HEK293T (cell line): ENCODE measurements around the gene CCDC148.

Source experiments
- CTCF ChIA-PET: fragments of 350-600 bp; formaldehyde crosslinking; extraction: SDS; loops from one replicate; lab custom pipeline; 2021; ENCODE audit warnings: antibody characterized with exemption, inconsistent platforms; lab: Yijun Ruan, JAX
- POLR2A ChIA-PET: fragments of 350-600 bp; formaldehyde crosslinking; extraction: SDS; loops from one replicate; lab custom pipeline; 2020; ENCODE audit warnings: antibody characterized with exemption, inconsistent platforms; lab: Yijun Ruan, JAX
- DNase-seq: peaks from one replicate; pipeline ENCODE4 v3.0.0; 2012; ENCODE audit warnings: mixed read lengths; ENCODE audit errors: extremely low spot score
- ARNT ChIP-seq: fragments of 450-650 bp; IDR thresholded peaks from 2 replicates; pipeline ENCODE4 v1.6.1; 2017; ENCODE audit warnings: mild to moderate bottlenecking
- BHLHE40 ChIP-seq: fragments of 450-650 bp; IDR thresholded peaks from 2 replicates; pipeline ENCODE4 v1.6.1; 2016; ENCODE audit warnings: mild to moderate bottlenecking, moderate library complexity, borderline replicate concordance
- CTBP1 ChIP-seq: fragments of 450-650 bp; IDR thresholded peaks from 2 replicates; pipeline ENCODE4 v1.6.1; 2016; ENCODE audit warnings: borderline replicate concordance
- ELF4 ChIP-seq: fragments of 450-650 bp; IDR thresholded peaks from 2 replicates; pipeline ENCODE4 v1.6.1; 2017; ENCODE audit warnings: antibody characterized with exemption
- FOXA1 ChIP-seq: fragments of 450-650 bp; IDR thresholded peaks from 2 replicates; pipeline ENCODE4 v1.6.1; 2016; ENCODE audit warnings: mild to moderate bottlenecking
- FOXK2 ChIP-seq: fragments of 450-650 bp; IDR thresholded peaks from 2 replicates; pipeline ENCODE4 v1.6.1; 2016; ENCODE audit warnings: mild to moderate bottlenecking
- FOXM1 ChIP-seq: fragments of 450-650 bp; IDR thresholded peaks from 2 replicates; pipeline ENCODE4 v1.6.1; 2017; ENCODE audit warnings: mild to moderate bottlenecking, borderline replicate concordance
- HDGF ChIP-seq: fragments of 450-650 bp; IDR thresholded peaks from 2 replicates; pipeline ENCODE4 v1.6.1; 2017; ENCODE audit warnings: antibody characterized with exemption, borderline replicate concordance
- L3MBTL2 ChIP-seq: fragments of 450-650 bp; conservative IDR thresholded peaks from 2 replicates; pipeline ENCODE4 v1.6.1; 2016; ENCODE audit warnings: mild to moderate bottlenecking
- LEF1 ChIP-seq: fragments of 450-650 bp; IDR thresholded peaks from 2 replicates; pipeline ENCODE4 v1.6.1; 2017; ENCODE audit warnings: mild to moderate bottlenecking, borderline replicate concordance
- NFRKB ChIP-seq: fragments of 450-650 bp; IDR thresholded peaks from 2 replicates; pipeline ENCODE4 v1.6.1; 2016; ENCODE audit warnings: mild to moderate bottlenecking, moderate library complexity
- PKNOX1 ChIP-seq: fragments of 450-650 bp; IDR thresholded peaks from 2 replicates; pipeline ENCODE4 v1.6.1; 2016
- SP1 ChIP-seq: fragments of 450-650 bp; IDR thresholded peaks from 2 replicates; pipeline ENCODE4 v1.6.1; 2017
- SUZ12 ChIP-seq: fragments of 450-650 bp; IDR thresholded peaks from 2 replicates; pipeline ENCODE4 v1.6.1; 2016; ENCODE audit warnings: mild to moderate bottlenecking
- TARDBP ChIP-seq: fragments of 450-650 bp; IDR thresholded peaks from 2 replicates; pipeline ENCODE4 v1.6.1; 2016
- ZNF384 ChIP-seq: fragments of 450-650 bp; IDR thresholded peaks from 2 replicates; pipeline ENCODE4 v1.6.1; 2016

CCDC148 gene

GRCh38 chr2:158300394-158300793, 156.2 kb downstream of the CCDC148 start:
- TF ChIP-seq FOXM1 = no peak
- no peak for TF ChIP-seq ZNF384
- TF ChIP-seq ARNT = no peak
- no peak for TF ChIP-seq SUZ12
- TF ChIP-seq BHLHE40 = no peak
- TF ChIP-seq L3MBTL2 = no peak
- no peak for DNase-seq
- ChIA-PET CTCF (no interaction called here), POLR2A (no interaction called here)

- TF ChIP-seq ARNT (no peak), ELF4 (no peak), PKNOX1 (no peak), L3MBTL2 (no peak), FOXA1 (no peak), BHLHE40 (no peak), TARDBP (no peak), NFRKB (no peak), SP1 (no peak), ZNF384 (no peak), HDGF (no peak), LEF1 (no peak), FOXM1 (no peak), CTBP1 (no peak), FOXK2 (no peak), SUZ12 (no peak)
- POLR2A ChIA-PET = no interaction called here
- CTCF ChIA-PET = no interaction called here
- no peak for DNase-seq
Observed at GRCh38 chr2:158297606-158298005, 158.9 kb downstream of the CCDC148 start.

GRCh38 chr2:158297120-158297519, 159.4 kb downstream of the CCDC148 start:
- DNase-seq = no peak
- CTCF ChIA-PET = no interaction called here
- no peak for TF ChIP-seq PKNOX1
- TF ChIP-seq ARNT = no peak
- no peak for TF ChIP-seq HDGF
- no peak for TF ChIP-seq BHLHE40
- TF ChIP-seq FOXA1 = no peak
- TF ChIP-seq L3MBTL2 = no peak
- TF ChIP-seq TARDBP = no peak
- TF ChIP-seq SUZ12 = no peak
- no peak for TF ChIP-seq ZNF384
- TF ChIP-seq LEF1 = no peak
- no peak for TF ChIP-seq ELF4
- TF ChIP-seq FOXK2 = no peak
- no peak for TF ChIP-seq FOXM1
- no peak for TF ChIP-seq NFRKB
- no peak for TF ChIP-seq CTBP1
- TF ChIP-seq SP1 = no peak
- POLR2A ChIA-PET = no interaction called here

- no peak for DNase-seq
- CTCF ChIA-PET = no interaction called here
- no peak for TF ChIP-seq ELF4
- POLR2A ChIA-PET = no interaction called here
Observed at GRCh38 chr2:158293722-158294121, 162.8 kb downstream of the CCDC148 start.

- TF ChIP-seq BHLHE40 = no peak
- TF ChIP-seq L3MBTL2 = no peak
- TF ChIP-seq CTBP1 = no peak
- no peak for TF ChIP-seq TARDBP
- no peak for TF ChIP-seq ELF4
- TF ChIP-seq FOXA1 = no peak
- no peak for TF ChIP-seq NFRKB
- no peak for TF ChIP-seq FOXK2
- no peak for TF ChIP-seq HDGF
- TF ChIP-seq FOXM1 = no peak
- TF ChIP-seq PKNOX1 = no peak
- no peak for TF ChIP-seq SP1
- no peak for TF ChIP-seq ZNF384
- TF ChIP-seq SUZ12 = no peak
- ChIA-PET POLR2A (no interaction called here), CTCF (no interaction called here)
- no peak for DNase-seq
Observed at GRCh38 chr2:158291544-158292180, 164.9 kb downstream of the CCDC148 start.

- CTCF ChIA-PET = no interaction called here
Observed at GRCh38 chr2:158290225-158290624, 166.3 kb downstream of the CCDC148 start.

More at GRCh38 chr2:158290225-158290624, 166.3 kb downstream of the CCDC148 start:
- TF ChIP-seq FOXA1 = no peak
- TF ChIP-seq FOXM1 = no peak
- no peak for TF ChIP-seq TARDBP
- TF ChIP-seq ZNF384 = no peak
- TF ChIP-seq CTBP1 = no peak
- no peak for TF ChIP-seq ELF4
- no peak for TF ChIP-seq L3MBTL2
- no peak for TF ChIP-seq PKNOX1
- no peak for TF ChIP-seq NFRKB
- no peak for TF ChIP-seq SP1
- TF ChIP-seq LEF1 = no peak
- no peak for TF ChIP-seq ARNT
- TF ChIP-seq FOXK2 = no peak
- TF ChIP-seq BHLHE40 = no peak
- TF ChIP-seq HDGF = no peak
- TF ChIP-seq SUZ12 = no peak
- DNase-seq = no peak
- POLR2A ChIA-PET = no interaction called here
